Activated T-cell treated with anti-CD3 and anti-CD28 coated beads for 24 hours (primary cell): Measurements from ENCODE around the gene PPP1CC.
A peak's percentile ranks its signal among the peaks of the same experiment; 100 is the strongest.

ENCODE experiments used
- DNase-seq: peaks from one replicate; pipeline ENCODE4 v3.0.0-alpha.2; 2020; ENCODE audit warnings: low read depth

PPP1CC gene

DNA sequence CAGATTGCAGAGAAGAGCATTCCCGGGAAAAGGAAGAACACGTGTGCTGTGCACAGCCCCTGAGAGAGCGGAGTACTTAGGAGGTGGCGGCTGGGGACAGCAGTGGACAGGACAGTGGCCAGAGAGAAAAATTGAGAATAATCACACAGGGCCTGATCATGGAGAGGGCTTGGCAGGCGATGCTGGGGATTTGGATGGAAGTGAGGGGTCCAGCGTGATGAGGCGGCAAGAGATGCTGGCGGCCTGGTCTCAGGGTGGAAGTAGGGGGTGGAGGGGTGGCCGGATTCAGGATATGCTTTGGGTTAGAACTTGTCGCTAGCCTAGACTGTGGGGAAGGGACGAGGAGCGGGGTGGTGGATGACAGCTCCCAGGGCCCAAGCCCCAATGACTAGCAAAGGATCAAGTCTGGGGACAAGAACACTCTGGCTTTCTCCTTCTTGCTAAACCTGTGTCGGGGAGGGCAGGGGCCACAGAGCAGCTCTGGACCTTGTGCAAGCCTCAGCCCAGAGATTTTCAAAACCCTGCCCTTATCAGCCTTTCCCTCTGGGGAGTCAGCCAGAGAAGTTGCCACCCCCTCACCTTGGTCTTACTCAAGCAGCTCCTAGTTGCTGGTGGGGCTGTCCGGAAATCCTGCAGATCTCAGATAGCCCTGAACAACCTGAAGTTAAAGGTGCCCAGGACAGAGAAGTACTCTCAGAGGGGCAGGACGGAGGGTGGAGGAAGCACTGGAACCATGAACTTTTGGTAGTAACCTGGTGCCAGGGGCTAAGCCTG, 55.1 kb downstream of the PPP1CC start:
- DNase-seq: no peak

DNA sequence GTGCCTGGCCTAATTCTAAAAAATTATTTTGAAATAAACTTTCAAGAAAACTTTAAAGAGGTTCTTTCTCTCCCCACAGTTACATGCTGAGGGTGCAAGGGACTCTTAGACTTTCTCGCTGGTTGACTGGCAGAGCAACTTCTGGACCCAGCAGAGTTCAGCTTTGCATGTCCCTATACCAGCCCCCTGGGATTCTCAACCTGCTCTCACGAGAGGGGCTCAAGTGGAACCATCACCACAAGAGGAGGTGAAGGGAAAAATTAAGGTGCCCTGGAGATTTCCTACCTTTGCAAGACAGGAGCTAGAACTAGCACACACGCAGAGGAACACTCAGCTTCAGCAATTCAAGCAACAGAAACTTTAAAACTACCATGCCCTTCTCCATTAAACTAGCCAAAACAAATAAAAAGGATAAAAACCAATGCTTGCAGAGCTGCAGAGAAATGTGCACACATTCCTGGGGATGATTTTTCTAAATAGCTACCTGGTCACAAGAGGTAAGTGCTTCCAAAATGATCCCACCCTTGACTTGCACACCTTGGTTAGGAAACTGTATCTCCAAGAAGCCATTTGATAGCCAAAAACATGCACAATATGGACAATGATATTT, 56.3 kb downstream of the PPP1CC start:
- DNase-seq: no peak

DNA sequence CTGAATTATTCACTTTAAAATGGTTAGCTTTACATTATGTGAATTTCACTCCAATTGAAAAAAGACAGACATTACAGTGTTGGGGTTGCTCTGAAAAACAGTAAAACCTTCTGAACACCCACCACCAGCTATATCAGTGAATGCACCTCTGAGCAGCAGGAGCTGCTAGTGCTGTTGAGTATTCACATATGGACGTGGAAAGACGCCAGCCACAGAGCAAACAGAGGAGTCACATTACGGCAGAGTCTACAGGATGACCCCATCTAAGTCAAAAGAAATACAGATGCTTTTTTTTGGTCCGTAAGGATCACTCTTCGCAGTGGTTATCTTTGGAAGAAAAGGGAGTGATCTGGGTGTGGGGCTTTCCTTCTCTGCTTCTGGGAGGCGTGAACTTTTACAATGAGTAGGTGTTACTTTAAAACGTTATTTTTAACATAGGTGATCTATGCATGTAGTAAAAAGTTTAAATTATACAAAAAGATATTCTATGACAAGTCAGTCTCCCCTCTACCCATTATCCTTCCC, 58.3 kb downstream of the PPP1CC start:
- DNase-seq: no peak

DNA sequence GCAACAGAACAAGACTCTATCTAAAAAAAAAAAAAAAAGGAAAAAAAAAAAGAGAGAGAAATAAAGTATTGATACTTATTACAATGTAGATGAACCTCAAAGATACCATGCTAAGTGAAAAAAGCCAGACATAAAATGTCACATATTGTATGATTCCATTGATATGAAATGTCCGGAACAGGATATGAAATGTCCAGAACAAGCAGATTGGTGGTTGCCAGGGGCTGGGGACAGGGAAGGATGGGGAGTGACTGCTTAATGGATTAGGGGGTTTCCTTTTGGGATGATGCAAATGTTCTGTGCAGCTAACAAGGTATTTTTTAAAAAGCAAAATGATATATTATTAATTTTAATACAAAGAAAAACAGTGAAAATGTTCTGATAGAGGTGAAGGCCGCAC, 58.8 kb downstream of the PPP1CC start:
- no peak for DNase-seq

DNA sequence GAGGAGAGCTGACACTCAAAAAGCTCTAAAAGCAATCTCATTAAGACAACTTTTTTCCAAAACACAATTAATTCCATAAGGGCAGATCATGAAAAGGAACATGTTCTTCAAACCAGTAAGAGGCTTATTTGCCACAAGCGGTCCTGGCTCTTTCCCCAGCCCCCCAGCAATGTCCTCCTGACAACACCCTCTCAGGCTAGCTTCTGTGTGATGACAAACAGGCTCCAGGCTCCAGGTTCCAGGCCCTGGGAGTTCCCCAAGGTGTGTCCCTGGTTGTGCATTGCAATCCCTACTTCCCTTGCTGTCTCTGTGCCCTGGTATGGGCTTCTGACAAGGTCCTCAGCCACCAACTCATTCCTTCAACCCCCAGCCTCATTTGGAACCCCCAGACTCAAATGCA, 62.7 kb downstream of the PPP1CC start:
- DNase-seq: no peak

DNA sequence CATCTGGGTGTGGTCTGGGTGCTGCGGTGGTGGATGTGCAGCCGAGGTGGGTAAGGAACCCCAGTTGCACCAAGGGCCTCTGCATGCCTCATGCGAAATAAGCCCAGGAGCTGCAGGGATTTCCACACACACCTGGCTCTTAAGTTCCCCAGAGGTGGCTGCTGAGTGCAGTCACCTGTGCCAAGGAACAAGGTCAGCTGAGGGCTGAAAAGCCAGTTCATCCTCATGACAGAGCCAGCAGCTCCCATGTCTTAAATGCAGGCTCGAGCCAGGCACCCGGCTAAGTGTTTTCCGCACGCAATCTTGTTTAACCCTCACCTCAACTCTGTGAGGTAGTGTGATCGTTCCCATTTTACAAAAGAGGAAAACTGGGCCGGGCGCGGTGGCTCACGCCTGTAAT, 63.5 kb downstream of the PPP1CC start:
- no peak for DNase-seq

DNA sequence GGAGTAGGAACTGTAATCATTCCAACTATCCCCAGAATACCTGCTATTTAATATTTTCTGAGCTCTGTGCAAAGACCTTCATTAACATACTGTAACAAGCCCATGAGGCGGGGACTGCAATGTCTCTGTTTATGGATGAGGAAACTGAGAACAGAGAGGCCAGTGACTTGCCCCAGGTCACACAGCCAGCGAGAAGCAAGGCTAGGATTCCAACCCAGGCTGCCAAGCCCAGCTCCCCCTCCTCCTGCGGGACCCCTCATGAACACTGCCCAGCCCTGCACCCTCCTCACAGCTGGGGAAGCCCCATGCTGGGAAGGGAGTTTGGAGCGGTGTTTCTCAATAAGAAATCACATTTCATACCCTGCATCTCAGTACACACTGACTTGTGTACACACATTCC, 64.7 kb downstream of the PPP1CC start:
- no peak for DNase-seq

DNA sequence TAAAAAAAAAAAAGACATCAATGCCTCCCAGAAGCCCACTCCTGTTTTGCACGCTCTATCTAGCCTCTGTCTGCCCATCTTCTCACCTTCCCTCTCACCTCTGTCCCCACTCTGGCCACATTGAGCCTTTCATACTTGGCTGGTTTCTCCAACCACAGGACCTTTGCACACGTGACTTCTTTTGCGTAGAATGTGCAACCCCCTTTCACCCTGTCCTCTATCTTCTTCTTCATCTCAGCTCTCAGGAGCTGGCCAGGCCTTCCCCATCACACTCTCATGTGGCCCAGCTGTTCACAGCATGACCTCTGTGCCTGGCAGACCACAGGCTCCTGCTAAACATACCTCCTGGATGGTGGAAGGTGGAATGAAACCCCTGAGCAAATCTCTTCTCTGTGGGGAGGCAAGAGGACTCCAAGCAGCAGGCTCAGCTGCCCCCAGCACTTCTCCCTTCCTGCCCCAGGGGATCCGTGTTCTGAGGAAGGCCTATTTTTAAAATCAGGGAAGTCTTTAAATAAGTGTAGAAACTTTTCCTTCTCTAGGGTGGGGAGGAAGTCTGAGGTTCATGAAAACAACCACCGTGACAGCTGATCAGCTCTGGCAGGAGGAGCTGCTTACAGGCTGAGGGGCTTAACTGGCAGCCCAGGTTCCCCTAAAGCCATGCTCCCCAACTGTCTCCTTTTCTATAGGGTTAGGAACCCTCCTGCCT, 65.3 kb downstream of the PPP1CC start:
- DNase-seq: no peak

DNA sequence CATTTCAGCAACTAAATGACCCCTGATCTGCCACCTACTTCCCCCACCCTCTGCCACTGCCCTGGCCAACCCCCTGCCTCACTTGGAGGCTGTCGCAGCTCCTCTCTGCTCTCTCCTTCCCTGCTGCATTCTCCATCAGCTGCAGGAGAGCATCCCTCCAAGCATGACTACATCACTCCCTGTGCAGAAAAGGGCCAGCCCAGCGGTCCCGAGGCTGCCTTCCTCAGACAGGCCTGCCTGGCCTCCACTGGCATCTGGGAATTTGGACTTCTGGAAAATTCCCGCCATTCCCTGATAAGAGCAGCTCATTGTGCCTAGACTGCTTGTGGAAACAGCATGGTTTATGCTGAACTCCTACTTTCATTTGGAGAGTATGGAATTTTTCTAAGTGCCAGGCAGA, 66.5 kb downstream of the PPP1CC start:
- no peak for DNase-seq

DNA sequence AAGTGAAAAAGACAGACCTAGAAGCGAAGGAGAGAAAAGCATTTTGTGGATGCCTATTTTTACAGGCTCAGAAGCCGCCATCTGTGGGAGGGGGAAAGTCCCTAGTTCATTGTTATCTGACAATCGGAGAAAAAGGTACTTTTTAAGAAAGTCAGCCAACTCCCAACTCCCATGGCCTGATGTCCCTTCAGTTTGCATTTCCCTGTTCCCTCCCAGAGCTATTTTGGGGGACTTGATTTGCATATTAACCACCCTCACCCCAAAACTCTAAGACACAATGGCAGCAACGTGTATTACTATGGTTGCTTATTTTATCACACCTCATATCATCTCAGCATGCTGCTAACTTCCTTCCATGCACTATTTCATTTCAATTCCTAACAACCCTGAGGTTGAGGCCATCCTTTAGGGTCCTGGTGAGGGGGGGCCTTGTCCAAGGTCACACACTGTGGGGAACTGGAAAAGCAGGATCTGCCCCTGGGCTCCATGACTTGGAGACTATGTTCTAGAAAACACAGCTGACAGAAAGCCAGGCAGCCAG, 72.5 kb downstream of the PPP1CC start:
- DNase-seq: peak; percentile 44
